HG03097 (cell line): Measurements from ENCODE around the gene ANO8.
"Not testable (repeated sequence)": the region's sequence is repeated elsewhere in the genome, so short reads cannot be mapped to it uniquely, and the experiment has no call there.

Experiments used
- ATAC-seq: cut with Tn5 transposase; IDR thresholded peaks from one replicate; pipeline ENCODE4 v1.9.1; 2021; ENCODE audit not compliant: unreplicated experiment, low FRiP score

ANO8 gene

DNA sequence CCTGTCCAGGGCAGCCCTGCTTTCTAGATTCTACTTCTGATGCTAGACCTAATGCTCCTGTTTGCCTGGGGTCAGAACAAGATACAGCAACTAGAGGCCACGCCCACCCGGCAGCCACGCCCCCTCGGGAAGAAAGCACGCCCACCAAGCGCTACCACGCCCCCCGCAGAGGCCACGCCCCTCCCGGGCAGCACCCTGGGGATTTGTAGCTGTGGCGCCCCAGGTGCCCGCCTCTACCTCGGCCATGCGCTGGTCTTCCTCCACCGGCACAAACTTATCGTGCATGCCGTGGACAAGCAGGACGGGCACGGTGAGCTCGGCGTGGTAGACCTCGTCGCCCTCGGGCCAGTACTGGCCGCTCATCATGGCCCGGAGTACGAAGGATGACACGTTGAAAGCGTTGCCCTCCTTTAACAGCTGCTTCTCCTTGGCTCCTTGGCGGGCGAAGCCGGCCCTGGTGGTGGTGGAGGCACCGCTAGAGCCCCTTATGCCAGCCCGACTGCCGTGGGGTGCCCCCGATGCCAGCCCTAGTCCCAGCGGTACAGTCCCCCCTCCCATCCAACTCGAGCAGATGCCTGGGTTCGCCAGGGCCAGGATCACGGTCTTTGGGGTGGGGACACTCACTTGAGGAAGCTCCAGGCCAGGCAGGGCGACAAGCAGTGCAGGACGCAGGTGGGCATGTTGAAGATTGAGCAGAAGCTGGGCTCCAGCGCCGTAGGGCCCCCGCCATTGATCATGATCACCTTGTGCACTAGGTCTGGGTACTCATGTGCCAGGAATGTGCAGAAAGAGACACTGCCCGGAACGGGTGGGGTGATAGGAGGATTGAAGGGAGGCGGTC lies 40.4 kb downstream of the ANO8 start:
- no peak for ATAC-seq

DNA sequence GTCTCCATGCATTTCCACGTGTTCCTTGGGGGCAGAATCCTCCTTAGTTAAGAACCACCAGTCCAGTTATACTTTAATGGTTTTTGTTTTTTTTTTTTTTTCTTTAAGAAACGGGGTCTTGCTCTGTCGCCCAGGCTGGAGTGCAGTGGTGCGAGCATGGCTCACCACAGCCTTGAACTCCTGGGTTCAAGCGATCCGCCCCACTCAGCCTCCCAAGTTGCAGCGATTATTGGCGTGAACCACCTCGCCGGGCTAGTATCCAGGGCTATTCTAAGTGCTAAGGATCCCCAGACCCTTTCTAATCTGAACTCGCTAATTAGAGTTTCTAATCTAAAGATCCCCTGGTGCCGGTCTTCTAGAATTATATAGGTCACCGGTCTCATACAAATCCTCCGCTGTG lies 41.0 kb downstream of the ANO8 start:
- ATAC-seq: no peak

DNA sequence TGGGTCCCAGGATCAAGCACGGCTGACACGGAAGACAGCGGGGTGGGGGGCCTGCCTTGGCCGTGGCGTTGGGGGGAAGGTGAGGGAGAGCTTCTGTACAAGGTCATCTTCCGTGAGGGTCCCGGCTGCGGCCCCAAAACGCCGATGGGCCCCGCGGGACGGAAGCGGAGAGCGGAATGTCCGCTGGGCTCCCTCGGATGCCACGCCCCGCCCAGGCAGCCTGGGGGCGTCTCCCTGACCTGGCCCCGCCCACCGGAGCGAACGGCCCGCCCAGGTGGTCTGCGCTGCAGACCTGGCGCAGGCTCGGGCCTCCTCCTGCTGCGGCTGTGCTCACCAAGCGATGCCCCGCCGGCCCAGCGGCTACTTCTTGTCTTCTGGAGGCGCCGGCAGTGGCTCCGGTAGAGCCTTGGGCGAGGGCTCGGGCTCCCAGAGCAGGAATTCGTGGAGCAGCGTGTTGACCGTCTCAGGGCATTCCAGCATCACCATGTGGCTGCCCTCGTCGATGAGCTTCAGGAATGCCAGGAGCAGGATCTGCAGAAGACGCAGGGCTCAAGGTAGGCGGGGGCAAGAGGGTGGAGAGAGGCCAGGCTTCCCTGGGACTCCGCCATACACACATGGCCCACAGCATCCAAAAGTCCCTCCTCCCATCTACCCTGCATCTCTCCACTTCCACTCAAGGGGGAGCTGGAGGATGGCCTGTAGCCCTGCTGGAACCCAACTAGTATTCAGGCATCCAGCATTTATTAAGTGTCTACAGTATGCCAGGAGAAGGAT lies 42.2 kb downstream of the ANO8 start:
- ATAC-seq: peak; percentile 65

DNA sequence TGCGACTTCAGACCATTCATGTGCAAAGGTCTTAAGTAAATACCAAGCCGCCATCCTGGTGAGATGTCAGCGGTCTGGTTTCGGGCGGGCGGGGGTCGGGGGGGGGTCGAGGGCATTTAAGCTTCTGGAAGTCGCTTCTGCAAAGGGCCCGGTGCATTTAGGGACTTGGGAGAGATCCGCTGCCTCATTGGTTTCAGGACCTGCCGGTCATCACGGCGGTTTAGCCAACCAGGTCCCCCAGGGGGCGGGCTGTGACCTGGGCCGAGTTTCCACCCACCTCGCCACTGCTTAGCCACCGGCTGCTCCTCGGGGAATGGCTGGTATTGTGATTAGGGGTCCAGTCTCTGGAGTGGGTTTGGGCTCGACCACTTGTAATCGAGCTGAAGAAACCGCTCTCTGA lies 45.2 kb downstream of the ANO8 start:
- no peak for ATAC-seq

DNA sequence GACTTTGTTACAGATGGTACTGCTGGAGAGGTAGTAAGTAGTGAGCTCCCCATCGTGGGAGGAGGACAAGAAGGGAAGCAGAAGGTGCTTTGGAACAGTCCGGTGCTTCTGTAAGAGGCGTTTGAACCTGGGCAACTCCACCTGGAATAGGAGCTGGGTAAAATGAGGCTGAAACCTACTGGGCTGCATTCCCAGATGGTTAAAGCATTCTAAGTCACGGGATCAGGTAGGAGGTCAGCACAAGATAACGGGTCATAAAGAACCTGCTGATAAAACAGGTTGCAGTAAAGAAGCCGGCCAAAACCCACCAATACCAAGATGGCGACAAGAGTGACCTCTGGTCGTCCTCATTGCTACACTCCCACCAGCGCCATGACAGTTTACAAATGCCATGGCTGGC lies 47.9 kb downstream of the ANO8 start:
- ATAC-seq: no peak

DNA sequence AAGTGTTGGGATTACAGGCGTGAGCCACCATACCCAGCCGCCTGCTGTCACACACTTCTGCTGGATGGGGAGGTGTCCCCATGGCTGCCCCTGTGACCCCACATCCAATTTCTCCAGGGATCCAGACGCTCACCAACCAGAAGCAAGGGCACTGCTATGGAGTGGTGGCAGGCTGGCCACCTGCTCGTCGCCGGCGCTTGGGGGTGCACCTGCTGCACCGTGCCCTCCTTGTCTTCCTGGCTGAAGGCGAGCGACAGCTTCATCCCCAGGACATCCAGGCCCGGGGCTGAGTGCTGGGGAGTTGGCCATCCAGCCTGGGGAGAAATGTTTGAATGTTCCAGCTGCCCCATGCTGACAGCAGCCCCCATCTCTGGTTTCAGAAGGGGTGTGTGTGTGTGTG lies 48.4 kb downstream of the ANO8 start:
- no peak for ATAC-seq

DNA sequence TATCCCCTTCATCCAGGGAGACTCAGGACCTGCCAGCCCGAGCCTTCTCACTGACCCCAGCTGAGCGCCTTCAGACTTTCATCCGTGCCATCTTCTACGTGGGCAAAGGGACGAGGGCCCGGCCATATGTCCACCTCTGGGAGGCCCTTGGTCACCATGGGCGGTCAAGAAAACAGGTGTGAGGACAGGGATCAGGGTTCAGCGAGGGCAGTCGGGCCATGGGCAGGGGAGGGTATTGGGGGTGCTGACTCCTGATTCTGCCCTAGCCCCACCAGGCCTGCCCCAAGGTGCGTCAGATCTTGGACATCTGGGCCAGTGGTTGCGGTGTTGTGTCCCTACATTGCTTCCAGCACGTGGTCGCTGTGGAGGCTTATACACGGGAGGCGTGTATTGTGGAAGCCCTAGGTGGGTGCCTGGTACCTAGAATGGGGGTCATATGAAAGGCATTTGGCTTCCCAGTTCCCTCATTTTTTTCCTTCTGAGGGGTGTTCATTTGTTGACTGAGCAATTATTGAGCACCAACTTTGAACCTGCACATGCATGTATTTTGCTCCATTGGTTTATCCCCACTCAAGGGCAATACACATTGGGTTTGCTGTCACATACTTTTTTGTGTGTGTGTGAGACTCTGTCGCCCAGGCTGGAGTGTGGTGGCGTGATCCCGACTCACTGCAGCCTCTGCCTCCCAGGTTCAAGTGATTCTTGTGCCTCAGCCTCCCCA lies 49.1 kb downstream of the ANO8 start:
- ATAC-seq: no peak

DNA sequence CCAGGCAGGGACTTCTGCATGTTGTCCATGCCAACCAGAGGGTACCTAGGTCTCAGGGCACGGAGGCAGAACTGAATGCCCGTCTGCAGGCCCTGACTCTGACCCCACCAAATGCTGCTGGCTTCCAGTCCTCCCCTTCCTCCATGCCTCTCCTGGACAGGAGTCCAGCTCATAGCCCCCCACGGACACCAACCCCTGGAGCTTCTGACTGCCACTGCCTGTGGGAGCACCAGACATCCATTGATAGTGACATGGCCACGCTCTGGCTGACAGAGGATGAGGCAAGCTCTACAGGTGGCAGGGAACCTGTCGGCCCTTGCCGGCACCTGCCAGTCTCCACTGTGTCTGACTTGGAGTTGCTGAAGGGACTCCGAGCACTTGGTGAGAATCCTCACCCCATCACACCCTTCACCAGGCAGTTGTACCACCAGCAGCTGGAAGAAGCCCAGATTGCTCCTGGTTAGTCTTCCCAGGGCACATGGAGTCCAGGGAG lies 51.1 kb downstream of the ANO8 start:
- no peak for ATAC-seq

DNA sequence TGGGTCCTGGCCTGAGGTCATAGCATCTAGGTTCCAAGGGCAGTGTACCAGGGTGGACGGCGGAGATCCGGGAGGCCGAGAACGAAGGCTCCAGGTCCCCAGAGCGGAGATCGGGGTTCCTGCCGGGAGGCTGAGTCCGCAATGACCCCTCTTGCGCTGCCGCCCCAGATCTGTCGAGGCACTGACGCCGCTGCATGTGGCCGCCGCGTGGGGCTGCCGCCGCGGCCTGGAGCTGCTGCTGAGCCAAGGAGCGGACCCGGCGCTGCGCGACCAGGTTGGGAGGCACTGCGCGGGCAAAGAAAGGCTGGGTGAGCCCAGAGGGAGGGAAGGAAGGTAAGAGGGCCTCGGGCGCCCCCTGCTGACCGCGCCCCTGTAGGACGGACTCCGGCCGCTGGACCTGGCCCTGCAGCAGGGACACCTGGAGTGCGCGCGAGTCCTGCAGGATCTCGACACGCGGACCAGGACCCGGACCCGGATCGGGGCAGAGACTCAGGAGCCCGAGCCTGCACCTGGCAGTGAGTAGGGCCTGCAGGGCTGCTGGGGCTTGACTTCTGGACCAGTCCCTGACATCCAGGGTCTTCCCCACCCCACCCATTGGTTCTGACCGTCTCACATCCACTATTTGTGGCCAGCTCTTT lies 52.0 kb downstream of the ANO8 start:
- ATAC-seq: peak; percentile 58

DNA sequence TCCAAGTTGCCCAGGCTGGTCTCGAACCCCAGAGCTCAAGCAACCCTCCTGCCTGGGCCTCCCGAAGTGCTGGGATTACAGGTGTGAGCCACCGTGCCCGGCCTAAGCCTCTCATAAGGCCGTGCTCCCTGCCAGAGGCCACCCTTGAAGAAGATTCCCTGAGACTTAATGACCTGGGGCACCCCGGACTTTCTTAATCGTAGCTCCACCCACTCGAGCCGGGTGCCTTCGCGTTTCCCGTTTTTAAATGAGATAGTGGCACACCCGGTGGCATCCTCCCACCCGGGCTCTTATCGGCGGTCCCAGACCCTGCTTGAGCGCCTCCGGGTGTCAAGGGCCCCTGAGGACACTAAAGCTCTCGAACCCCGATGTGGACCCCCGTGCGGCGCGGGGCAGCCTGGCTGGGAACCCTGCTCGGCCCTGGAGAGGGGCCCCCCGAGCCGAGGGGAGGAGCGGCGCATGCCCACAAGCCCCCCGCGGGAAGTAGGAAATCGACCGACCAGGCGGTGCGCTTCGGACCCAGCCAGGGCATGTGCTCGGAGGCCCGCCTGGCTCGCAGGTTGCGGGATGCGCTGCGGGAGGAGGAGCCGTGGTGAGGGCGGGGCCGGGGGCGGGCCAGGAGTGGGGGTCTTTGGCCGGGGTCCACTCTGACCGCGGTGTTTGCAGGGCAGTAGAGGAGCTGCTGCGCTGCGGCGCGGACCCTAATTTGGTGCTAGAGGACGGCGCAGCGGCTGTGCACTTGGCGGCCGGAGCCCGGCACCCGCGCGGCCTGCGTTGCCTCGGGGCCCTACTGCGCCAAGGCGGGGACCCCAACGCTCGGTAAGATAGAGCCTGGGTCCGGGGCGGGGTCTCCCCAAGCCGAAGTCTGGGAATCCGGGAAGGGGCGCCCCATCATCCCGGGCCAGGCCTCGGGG lies 53.0 kb downstream of the ANO8 start, which contains the start of gene ANKLE1:
ANKLE1 (plus strand) TSS at position 511 of the 914 bp plus-strand sequence; CDS start at position 531, 20 bp downstream.
- ATAC-seq: no peak

DNA sequence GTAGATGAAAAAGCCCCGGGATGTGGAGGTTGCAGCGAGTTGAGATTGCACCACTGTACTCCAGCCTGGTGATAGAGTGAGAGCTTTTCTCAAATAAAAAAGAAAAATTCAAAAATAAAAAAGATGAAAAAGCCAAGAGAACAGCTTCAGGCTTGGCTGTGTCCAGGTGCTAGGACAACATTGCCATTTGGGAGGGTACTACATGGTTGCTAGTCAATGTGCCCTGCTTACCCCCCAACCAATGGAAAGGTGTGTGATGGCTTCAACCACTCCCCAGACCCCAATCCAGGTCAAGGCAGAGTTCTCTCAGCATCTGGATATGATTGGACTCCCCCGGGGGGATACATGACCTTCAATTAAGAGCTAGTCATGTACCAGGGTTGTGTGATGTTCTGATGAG lies 55.2 kb downstream of the ANO8 start:
- ATAC-seq: no peak

DNA sequence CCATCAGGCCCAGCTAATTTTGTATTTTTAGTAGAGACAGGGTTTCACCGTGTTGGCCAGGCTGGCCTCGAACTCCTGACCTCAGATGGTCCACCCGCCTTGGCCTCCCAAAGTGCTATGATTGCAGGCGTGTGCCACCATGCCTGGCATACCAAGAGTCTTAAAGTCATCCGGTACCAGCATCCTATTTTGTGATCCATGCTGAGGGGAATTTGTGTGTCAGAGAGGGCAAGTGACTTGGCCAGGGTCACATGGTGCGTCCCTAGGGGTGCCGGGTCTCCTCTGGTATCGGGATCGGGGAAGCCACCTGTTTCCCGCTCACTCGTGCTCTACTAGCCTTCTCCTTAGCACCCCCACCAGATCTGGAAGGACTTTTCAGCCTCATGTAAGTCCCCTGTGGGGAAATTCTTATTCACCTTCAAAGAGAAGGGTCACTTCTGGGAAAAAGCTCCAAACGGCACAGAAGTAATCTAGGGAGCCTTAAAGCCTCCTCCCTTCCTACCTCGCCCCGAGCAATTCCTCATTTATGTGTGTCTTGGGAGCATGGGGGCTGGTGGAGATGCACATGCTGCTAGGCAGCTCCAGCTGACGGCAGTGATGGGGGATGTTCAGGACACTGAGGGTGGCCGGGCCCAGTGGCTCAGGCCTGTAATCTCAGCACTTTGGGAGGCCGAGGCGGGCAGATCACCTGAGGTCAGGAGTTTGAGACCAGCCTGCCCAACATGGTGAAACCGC lies 59.0 kb downstream of the ANO8 start:
- no peak for ATAC-seq

DNA sequence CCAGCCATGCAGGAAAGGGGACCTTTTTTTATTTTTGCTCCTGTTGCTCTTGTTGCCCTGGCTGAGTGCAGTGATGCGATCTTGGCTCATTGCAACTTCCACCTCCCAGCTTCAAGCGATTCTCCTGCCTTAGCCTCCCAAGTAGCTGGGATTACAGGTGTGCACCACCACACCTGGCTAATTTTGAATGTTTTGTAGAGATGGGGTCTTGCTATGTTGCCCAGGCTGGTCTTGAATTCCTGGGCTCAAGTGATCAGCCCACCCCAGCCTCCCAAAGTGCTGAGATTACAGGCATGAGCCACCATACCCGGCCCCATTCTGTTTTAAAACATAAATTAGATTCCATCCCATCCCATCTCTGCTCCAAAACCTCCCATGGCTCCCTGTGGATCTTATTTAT lies 59.8 kb downstream of the ANO8 start:
- not testable (repeated sequence) for ATAC-seq
